DMS53 treated with DMSO at 0.1 percent for 48 hours (cell line): ENCODE data around the gene SYNGR3.

Source experiments
- DNase-seq: peaks from one replicate; lab custom pipeline; 2025; ENCODE audit not compliant: unreplicated experiment; lab: John Stamatoyannopoulos, UW

SYNGR3 gene

DNA sequence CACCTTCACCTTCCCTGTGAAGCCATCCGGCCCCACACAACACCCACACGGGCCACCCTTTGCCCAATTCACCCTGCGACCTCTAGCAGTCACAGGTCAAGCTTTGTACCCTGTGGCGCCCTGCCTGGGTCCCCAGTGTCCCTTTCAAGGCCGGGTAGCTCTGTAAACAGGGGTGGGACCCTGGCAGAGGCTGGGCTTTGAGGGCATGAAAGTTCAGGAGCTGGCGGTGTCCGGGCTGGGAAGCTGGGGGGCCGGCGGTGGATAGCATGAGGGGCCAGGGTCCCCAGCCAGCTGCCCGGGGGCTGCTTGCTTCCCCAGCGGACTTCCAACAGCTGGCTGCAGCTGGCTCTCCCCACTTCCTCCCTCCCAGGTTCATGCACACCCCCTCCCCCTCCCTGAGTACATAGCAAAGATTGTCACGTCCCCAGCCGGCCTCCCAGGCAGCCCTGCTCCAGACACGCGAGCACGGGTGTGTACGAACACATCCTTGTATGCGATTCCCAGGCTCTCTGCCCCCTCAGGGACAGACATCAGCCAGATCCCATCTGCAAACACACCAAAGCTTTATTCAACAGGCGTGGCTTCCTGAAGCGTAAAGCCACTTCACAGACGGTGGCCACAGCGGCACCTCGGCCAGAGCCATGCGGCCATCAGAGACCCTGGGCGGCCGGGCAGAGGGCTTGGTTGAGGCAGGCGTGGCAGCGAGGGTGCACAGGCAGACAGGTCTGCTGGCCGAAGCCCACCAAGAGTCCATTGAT is 49.7 kb downstream of the SYNGR3 start:
- peak; percentile 92 for DNase-seq

- DNase-seq = no peak
Measured at GRCh38 chr16:2040041-2040786, 50.4 kb downstream of the SYNGR3 start.

- peak; percentile 53 for DNase-seq
Measured at GRCh38 chr16:2040787-2041522, 51.2 kb downstream of the SYNGR3 start.

GRCh38 chr16:2042171-2042985 is 52.6 kb downstream of the SYNGR3 start:
- DNase-seq = peak; percentile 86

- peak; percentile 82 for DNase-seq
Measured at GRCh38 chr16:2042986-2043666, 53.4 kb downstream of the SYNGR3 start.
